ENCODE measurements around the gene OR2T8.

The OR2T8 gene

GRCh38 chr1:247905910-247906503, 14.0 kb upstream of the OR2T8 start:
- TF ChIP-seq, protein P1, sequence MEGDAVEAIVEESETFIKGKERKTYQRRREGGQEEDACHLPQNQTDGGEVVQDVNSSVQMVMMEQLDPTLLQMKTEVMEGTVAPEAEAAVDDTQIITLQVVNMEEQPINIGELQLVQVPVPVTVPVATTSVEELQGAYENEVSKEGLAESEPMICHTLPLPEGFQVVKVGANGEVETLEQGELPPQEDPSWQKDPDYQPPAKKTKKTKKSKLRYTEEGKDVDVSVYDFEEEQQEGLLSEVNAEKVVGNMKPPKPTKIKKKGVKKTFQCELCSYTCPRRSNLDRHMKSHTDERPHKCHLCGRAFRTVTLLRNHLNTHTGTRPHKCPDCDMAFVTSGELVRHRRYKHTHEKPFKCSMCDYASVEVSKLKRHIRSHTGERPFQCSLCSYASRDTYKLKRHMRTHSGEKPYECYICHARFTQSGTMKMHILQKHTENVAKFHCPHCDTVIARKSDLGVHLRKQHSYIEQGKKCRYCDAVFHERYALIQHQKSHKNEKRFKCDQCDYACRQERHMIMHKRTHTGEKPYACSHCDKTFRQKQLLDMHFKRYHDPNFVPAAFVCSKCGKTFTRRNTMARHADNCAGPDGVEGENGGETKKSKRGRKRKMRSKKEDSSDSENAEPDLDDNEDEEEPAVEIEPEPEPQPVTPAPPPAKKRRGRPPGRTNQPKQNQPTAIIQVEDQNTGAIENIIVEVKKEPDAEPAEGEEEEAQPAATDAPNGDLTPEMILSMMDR (IDR thresholded peaks at IDR 0.05; ENCODE audit: low read length, missing control alignments): no peak
- H3K4me3 ChIP-seq (replicated peaks; ENCODE audit: low read depth, low read length): no peak overlapping the region
- no peak for DNase-seq (ENCODE audit: low read depth)

DNA sequence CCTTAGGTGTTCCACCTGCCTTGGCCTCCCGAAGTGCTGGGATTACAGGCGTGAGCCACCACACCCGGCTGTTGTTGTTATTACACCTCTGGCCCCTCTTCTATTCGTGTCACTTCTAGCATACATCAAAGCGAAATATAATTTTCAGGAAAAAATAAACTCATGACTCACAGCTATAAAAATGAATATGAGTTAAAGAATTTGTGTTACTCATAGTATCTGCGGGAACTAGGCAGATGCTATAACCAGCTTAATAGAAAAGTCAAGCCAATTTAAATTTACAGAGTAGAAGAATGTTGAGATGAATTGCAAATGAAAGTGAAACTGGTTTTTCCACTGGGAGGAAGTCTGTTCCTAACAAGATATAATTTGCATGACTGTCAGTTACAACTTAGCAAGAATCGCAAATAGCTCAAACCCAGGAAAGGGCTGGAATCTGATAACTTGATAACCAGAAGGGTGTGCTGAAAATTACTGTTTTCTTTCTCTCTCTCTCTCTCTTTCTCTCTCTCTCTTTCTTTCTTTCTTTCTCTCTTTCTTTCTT, 13.5 kb upstream of the OR2T8 start:
- peak; percentile 23 for DNase-seq (ENCODE audit: low read depth)
- TF ChIP-seq, protein P1 (IDR thresholded peaks at IDR 0.05; ENCODE audit: low read length, missing control alignments): no peak
- peak overlapping the region; percentile 28 for H3K4me3 ChIP-seq (replicated peaks; ENCODE audit: low read depth, low read length)

DNA sequence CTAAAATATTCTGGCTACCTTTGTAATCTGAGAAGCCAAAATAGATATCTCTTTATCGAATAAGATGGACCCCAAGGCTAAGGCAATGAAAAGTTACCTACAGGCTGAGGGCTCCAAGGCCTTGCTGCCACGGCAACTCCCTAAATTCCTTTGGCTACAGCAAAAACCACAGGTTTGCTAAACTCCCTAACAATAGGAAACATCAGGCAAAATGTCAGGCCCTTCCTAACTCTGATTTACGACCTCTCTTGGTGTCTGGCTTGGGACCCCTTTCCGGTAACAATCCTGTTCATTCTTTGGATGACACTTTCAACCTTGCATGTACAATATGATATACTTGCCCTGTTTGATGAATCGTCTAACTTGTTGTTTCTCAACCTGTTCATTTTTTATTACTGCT, 11.3 kb upstream of the OR2T8 start:
- no peak overlapping the region for H3K4me3 ChIP-seq (replicated peaks; ENCODE audit: low read depth, low read length)
- TF ChIP-seq, protein P1 (IDR thresholded peaks at IDR 0.05; ENCODE audit: low read length, missing control alignments): no peak
- DNase-seq (ENCODE audit: low read depth): no peak

DNA sequence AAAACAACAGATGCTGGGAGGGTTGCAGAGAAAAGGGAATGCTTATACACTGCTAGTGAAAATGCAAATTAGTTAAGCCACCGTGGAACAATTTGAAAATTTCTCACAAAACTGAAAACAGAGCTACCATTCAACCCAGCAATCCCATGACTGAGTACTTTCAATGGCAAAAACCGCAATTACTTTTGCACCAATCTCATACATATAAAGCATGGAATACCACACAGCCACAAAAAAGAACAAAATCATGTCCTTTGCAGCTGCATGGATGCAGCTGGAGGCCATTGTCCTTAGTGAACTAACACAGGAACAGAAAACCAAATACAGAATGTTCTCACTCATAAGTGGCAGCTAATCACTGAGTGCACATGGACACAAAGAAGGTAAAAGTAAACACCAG, 6.3 kb upstream of the OR2T8 start:
- DNase-seq (ENCODE audit: low read depth): no peak
- TF ChIP-seq, protein P1 (IDR thresholded peaks at IDR 0.05; ENCODE audit: low read length, missing control alignments): no peak
- no peak overlapping the region for H3K4me3 ChIP-seq (replicated peaks; ENCODE audit: low read depth, low read length)

GRCh38 chr1:247914941-247915662, 5.0 kb upstream of the OR2T8 start:
- TF ChIP-seq, protein P1 (IDR thresholded peaks at IDR 0.05; ENCODE audit: low read length, missing control alignments): no peak
- no peak overlapping the region for H3K4me3 ChIP-seq (replicated peaks; ENCODE audit: low read depth, low read length)
- DNase-seq (ENCODE audit: low read depth): no peak

GRCh38 chr1:247923941-247924340, 3.9 kb downstream of the OR2T8 start:
- no peak overlapping the region for H3K4me3 ChIP-seq (replicated peaks; ENCODE audit: low read depth, low read length)
- TF ChIP-seq, protein P1 (IDR thresholded peaks at IDR 0.05; ENCODE audit: low read length, missing control alignments): no peak
- no peak for DNase-seq (ENCODE audit: low read depth)

Data from fibroblast of pulmonary artery (primary cell).